Measurements from ENCODE around the gene RRP12.

The RRP12 gene

DNA sequence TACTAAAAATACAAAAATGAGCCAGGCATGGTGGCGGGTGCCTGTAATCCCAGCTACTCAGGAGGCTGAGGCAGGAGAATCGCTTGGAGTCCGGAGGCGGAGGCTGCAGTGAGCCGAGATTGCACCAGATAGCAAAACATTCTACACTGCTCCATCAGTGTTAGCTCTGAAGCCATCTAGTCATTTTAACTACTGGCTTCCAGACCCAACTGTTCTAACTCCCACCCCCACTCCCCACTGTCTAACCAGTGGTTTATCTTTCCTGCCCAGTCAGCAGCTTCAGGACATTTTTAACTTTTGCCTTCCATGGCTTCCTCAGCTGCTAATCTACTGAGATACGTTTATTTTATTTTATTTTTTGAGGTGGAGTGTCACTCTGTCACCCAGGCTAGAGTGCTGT is 88.2 kb downstream of the RRP12 start:
- Histone ChIP-seq H3K4me1 (no peaks in the 10 kb centered on the region), H3K36me3 (no peaks in the 10 kb centered on the region), H3K27me3 (no peaks in the 10 kb centered on the region), H3K9me3 (no peaks in the 10 kb centered on the region), H3K4me3 (ENCODE audit: low read depth, low read length) (no peak overlapping the region)
- DNase-seq: no peak
- TF ChIP-seq, protein P1, sequence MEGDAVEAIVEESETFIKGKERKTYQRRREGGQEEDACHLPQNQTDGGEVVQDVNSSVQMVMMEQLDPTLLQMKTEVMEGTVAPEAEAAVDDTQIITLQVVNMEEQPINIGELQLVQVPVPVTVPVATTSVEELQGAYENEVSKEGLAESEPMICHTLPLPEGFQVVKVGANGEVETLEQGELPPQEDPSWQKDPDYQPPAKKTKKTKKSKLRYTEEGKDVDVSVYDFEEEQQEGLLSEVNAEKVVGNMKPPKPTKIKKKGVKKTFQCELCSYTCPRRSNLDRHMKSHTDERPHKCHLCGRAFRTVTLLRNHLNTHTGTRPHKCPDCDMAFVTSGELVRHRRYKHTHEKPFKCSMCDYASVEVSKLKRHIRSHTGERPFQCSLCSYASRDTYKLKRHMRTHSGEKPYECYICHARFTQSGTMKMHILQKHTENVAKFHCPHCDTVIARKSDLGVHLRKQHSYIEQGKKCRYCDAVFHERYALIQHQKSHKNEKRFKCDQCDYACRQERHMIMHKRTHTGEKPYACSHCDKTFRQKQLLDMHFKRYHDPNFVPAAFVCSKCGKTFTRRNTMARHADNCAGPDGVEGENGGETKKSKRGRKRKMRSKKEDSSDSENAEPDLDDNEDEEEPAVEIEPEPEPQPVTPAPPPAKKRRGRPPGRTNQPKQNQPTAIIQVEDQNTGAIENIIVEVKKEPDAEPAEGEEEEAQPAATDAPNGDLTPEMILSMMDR (IDR thresholded peaks at IDR 0.05; ENCODE audit: low read depth, low read length): no peak

DNA sequence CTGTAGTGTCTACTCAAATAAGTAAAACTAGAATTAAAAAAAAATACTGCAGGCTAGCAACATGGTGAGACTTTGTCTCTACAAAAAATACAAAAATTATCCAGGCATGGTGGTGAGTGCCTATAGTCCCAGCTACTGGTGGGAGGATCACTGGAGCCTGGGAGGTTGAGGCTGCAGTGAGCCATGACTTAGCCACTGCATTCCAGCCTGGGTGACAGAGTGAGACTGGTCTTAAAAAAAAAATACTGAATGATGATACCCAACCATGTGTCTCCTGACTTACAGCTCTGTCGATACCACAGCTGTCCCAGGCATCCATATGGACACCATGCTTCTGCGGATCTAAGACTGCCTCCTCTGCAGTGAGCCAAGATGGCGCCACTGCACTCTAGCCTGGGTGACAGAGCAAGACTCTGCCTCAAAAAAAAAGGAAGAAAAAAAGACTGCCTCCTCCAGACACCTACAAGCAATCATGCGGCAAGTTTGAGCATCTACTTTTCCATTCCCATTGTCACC is 90.0 kb downstream of the RRP12 start:
- H3K36me3 ChIP-seq: no peaks in the 10 kb centered on the region
- TF ChIP-seq, protein P1 (IDR thresholded peaks at IDR 0.05; ENCODE audit: low read depth, low read length): no peak
- no peak overlapping the region for H3K4me3 ChIP-seq (ENCODE audit: low read depth, low read length)
- H3K9me3 ChIP-seq: no peaks in the 10 kb centered on the region
- DNase-seq: no peak
- no peaks in the 10 kb centered on the region for H3K27me3 ChIP-seq
- H3K4me1 ChIP-seq: no peaks in the 10 kb centered on the region

DNA sequence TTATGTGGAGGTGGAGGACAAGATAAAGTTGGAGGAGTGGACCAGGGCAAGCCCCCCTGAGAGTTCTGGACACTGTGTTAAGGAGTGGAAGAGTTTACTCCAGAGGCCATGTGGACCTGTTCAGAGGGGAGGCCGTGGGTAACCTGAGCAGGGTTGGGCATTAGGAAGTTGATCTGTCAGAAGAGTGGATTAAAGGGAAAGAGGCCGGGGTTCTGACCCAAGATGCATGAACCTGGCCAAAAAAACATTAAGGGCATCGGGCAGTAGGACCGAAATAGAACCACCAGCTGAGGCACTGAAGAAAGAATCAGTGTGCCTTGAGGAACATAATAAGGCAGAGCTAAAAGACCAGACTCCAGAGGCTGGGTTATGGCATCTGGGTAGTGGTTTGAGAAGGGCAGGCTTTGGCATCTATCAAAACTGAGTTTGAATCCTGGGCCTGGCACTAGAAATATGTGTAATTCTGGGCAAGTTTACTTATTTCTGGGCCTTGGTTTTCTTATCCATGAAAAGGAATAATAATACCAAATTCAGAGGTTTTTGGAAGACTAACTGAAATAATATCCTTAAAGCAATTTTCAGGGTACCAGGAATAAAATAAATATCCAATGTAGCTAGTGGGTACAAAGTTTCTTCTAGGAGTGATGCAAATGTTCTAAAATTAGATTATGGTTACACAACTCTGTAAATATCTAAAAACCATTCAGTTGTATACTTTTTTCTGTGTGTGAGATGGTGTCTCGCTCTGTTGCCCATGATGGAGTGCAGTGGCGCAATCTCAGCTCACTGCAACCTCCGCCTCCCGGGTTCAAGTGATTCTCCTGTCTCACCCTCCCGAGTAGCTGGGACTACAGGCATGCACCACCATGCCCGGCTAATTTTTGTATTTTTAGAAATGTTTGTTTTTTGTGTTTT is 93.0 kb downstream of the RRP12 start:
- Histone ChIP-seq H3K27me3 (no peaks in the 10 kb centered on the region), H3K4me3 (ENCODE audit: low read depth, low read length) (no peak overlapping the region), H3K4me1 (no peaks in the 10 kb centered on the region), H3K9me3 (no peaks in the 10 kb centered on the region), H3K36me3 (no peaks in the 10 kb centered on the region)
- TF ChIP-seq, protein P1 (IDR thresholded peaks at IDR 0.05; ENCODE audit: low read depth, low read length): no peak
- DNase-seq: no peak

DNA sequence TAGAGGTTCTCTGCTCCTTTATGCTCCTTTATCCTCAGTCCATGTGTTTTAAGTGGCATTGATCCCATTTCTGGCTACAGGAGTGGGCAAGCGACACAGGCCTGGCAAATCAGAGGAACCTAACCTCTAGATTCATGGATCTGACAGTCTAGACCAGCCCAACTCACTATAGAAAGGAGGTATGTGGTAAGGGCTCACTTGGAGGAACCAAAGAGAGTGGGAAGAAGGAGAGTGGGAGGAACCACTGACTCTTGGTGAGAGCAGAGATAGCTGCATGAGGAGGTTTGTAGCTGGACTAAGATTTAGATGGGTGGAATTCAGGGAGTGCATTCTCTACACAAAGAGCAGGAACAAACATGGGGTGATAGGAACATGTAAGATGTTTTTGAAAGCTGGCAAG is 93.7 kb downstream of the RRP12 start:
- DNase-seq: no peak
- no peaks in the 10 kb centered on the region for H3K27me3 ChIP-seq
- no peak overlapping the region for H3K4me3 ChIP-seq (ENCODE audit: low read depth, low read length)
- no peaks in the 10 kb centered on the region for H3K9me3 ChIP-seq
- TF ChIP-seq, protein P1 (IDR thresholded peaks at IDR 0.05; ENCODE audit: low read depth, low read length): no peak
- no peaks in the 10 kb centered on the region for H3K36me3 ChIP-seq
- no peaks in the 10 kb centered on the region for H3K4me1 ChIP-seq
